DOHH2 (cell line): ENCODE results near the gene TADA1.

ENCODE experiments used
- H3F3A ChIP-seq: fragments of 200-600 bp; sonication (generic), shearing (Covaris generic); 2 replicates; pipeline ENCODE4 v1.6.0; 2016; ENCODE audit warnings: antibody characterized with exemption, mild to moderate bottlenecking; ENCODE audit not compliant: control insufficient read depth, insufficient read depth
- H3K27ac ChIP-seq: fragments of 200-600 bp; sonication (generic); 2 replicates; pipeline ENCODE4 v1.5.1; 2014; ENCODE audit warnings: low read depth, mild to moderate bottlenecking, low read length, moderate library complexity
- H3K27me3 ChIP-seq: fragments of 200-600 bp; sonication (generic); 2 replicates; pipeline ENCODE4 v1.6.1; 2014; ENCODE audit warnings: mild to moderate bottlenecking, low read length, mixed read lengths; ENCODE audit not compliant: control insufficient read depth
- H3K36me3 ChIP-seq: fragments of 200-600 bp; sonication (generic); 2 replicates; pipeline ENCODE4 v1.6.1; 2014; ENCODE audit warnings: mild to moderate bottlenecking, low read length, moderate library complexity, mixed read lengths; ENCODE audit not compliant: control insufficient read depth
- H3K4me1 ChIP-seq: fragments of 200-600 bp; sonication (generic); 2 replicates; pipeline ENCODE4 v1.6.1; 2014; ENCODE audit warnings: mild to moderate bottlenecking, low read length, mixed read lengths; ENCODE audit not compliant: control insufficient read depth
- H3K4me2 ChIP-seq: fragments of 200-600 bp; sonication (generic); 2 replicates; pipeline ENCODE4 v1.6.0; 2014; ENCODE audit warnings: mild to moderate bottlenecking, low read length, moderate library complexity
- H3K4me3 ChIP-seq: fragments of 200-600 bp; sonication (generic); 2 replicates; pipeline ENCODE4 v1.5.1; 2014; ENCODE audit warnings: mild to moderate bottlenecking, low read length, mixed read lengths
- H3K79me2 ChIP-seq: fragments of 200-600 bp; sonication (generic); 2 replicates; pipeline ENCODE4 v1.6.1; 2014; ENCODE audit warnings: mild to moderate bottlenecking, low read length, mixed read lengths; ENCODE audit not compliant: control insufficient read depth
- H3K9me2 ChIP-seq: fragments of 200-600 bp; sonication (generic); replicated peaks from 2 replicates; pipeline ENCODE4 v1.6.1; 2014; ENCODE audit warnings: mild to moderate bottlenecking, low read length, mixed read lengths; ENCODE audit not compliant: control insufficient read depth
- H3K9me3 ChIP-seq: fragments of 200-600 bp; sonication (generic); 2 replicates; pipeline ENCODE4 v1.6.1; 2014; ENCODE audit warnings: antibody characterized with exemption, low read length, mixed read lengths; ENCODE audit not compliant: control insufficient read depth, insufficient read depth
- H4K20me1 ChIP-seq: fragments of 200-600 bp; sonication (generic); 2 replicates; pipeline ENCODE4 v1.6.0; 2014; ENCODE audit warnings: low read depth, mild to moderate bottlenecking, antibody characterized with exemption, low read length, moderate library complexity; ENCODE audit not compliant: control insufficient read depth, insufficient read depth
- EZH2phosphoT487 ChIP-seq: fragments of 200-600 bp; sonication (generic); IDR thresholded peaks from 2 replicates; pipeline ENCODE4 v1.6.1; 2017; ENCODE audit warnings: borderline replicate concordance, mild to moderate bottlenecking, antibody characterized with exemption, low read length, moderate library complexity, mixed read lengths
- TF ChIP-seq, protein P1 (sequence below): fragments of 200-600 bp; sonication (generic); IDR thresholded peaks from one replicate; pipeline ENCODE4 v1.5.1; 2014; ENCODE audit warnings: antibody characterized with exemption, mild to moderate bottlenecking, low read depth, low read length; ENCODE audit not compliant: poor library complexity, severe bottlenecking

The TADA1 gene

DNA sequence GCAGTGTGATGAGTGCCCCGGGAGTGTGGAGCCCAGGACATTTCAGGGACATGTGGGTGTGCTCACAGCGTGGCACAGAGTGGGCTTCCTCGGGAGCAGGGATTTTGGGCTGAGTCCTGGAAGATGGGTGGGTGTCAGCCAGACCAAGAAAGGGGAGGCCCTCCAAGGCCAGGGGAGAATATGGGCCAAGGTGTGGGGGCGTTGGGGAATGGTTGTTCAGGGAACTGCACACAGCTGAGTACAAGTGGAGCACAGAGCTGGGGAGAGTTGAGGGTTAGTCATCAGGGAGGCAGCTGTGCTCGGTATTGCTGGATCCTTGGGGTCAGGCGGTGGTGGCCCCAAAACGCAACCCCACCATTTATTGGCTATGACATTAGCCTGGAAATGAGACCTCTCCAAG lies 31.3 kb downstream of the TADA1 start:
- H3K4me2 ChIP-seq, result no peak overlapping the region
- peaks cover 84% of the 10 kb centered on the region for H3K79me2 ChIP-seq
- TF ChIP-seq EZH2phosphoT487, result no peak
- TF ChIP-seq, protein P1, sequence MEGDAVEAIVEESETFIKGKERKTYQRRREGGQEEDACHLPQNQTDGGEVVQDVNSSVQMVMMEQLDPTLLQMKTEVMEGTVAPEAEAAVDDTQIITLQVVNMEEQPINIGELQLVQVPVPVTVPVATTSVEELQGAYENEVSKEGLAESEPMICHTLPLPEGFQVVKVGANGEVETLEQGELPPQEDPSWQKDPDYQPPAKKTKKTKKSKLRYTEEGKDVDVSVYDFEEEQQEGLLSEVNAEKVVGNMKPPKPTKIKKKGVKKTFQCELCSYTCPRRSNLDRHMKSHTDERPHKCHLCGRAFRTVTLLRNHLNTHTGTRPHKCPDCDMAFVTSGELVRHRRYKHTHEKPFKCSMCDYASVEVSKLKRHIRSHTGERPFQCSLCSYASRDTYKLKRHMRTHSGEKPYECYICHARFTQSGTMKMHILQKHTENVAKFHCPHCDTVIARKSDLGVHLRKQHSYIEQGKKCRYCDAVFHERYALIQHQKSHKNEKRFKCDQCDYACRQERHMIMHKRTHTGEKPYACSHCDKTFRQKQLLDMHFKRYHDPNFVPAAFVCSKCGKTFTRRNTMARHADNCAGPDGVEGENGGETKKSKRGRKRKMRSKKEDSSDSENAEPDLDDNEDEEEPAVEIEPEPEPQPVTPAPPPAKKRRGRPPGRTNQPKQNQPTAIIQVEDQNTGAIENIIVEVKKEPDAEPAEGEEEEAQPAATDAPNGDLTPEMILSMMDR, result no peak
- no peaks in the 10 kb centered on the region for H3K9me3 ChIP-seq
- 0 out of 2 replicates have a peak, but pooled peaks cover 3% of the 10 kb centered on the region for H3F3A ChIP-seq
- H3K27me3 ChIP-seq, result no peaks in the 10 kb centered on the region
- peaks cover 99% of the 10 kb centered on the region for H3K36me3 ChIP-seq
- H3K4me1 ChIP-seq, result peaks cover 14% of the 10 kb centered on the region
- no peak overlapping the region for H3K4me3 ChIP-seq
- no peaks in the 10 kb centered on the region for H3K9me2 ChIP-seq
- no peak overlapping the region for H3K27ac ChIP-seq
- H4K20me1 ChIP-seq, result 0 out of 2 replicates have a peak, but pooled peaks cover 7% of the 10 kb centered on the region

DNA sequence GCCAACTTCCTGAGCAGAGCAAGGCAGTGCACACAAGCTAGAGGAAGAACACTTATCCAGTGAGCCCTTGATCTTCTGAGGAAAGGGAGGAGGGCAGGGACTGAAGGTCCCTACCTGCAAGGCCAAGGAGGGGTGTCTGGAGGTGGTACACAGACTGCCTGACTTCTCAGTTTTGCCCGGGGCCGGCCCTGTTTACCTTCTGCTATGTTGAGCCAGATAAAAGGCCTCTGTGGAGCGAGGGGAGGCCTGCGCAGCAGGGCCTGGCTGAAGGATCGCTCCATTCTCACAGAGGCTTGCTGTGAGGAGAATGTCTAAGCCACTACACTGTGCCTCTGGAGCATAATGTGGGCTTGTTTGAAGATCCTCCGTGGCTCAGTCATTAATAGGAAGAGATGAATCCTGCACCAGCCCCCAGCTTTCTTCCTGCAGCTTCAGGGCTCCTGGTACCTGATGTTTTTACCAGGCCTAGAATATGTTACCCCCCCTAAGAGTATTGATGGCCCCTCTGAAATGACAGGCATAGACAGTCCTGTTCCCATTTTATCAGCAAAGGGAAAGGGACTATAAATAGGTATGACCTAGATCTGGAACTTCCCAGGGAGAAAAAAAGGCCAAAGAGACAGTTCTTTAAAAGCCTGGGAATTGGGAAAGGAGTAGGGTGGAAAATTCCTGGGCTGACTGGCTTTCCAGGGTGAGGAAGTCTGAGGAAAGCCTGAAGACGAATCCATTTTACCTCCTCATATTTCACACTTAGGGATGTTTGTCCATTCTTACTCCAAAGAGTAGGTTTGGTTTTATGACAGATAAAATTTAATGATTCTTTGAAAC lies 32.1 kb downstream of the TADA1 start:
- peaks cover 78% of the 10 kb centered on the region for H3K79me2 ChIP-seq
- peaks cover 91% of the 10 kb centered on the region for H3K36me3 ChIP-seq
- peaks cover 16% of the 10 kb centered on the region for H3K4me1 ChIP-seq
- H3K9me2 ChIP-seq, result no peaks in the 10 kb centered on the region
- H3K9me3 ChIP-seq, result no peaks in the 10 kb centered on the region
- H3K27ac ChIP-seq, result no peak overlapping the region
- TF ChIP-seq EZH2phosphoT487, result no peak
- TF ChIP-seq, protein P1, result no peak
- 0 out of 2 replicates have a peak, but pooled peaks cover 4% of the 10 kb centered on the region for H4K20me1 ChIP-seq
- no peak overlapping the region for H3K4me3 ChIP-seq
- H3K27me3 ChIP-seq, result no peaks in the 10 kb centered on the region
- no peak overlapping the region for H3K4me2 ChIP-seq
- 0 out of 2 replicates have a peak, but pooled peaks cover 3% of the 10 kb centered on the region for H3F3A ChIP-seq

DNA sequence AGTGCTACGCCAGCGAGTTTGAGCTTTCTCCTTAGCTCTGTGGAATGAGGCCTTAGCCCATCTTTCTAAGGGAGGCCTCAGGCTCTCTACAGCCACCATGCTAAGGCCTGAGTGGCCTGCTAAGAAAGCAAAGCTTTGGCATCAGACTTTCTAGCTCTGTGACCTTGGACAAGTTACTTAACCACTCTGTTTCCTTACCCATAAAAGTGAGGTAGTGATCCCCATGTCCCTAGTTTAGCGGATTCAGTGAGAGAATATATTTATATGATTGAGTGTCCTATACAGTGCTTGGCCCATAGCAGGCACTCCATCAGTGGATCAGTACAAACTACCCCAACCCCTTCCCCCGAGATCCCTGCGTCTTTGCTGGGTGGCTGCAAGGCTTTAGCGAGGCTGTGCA lies 32.7 kb downstream of the TADA1 start:
- peaks cover 75% of the 10 kb centered on the region for H3K79me2 ChIP-seq
- 0 out of 2 replicates have a peak, but pooled peaks cover 3% of the 10 kb centered on the region for H3F3A ChIP-seq
- H3K27me3 ChIP-seq, result no peaks in the 10 kb centered on the region
- H4K20me1 ChIP-seq, result 0 out of 2 replicates have a peak, but pooled peaks cover 4% of the 10 kb centered on the region
- H3K9me2 ChIP-seq, result no peaks in the 10 kb centered on the region
- TF ChIP-seq, protein P1, result no peak
- TF ChIP-seq EZH2phosphoT487, result no peak
- no peak overlapping the region for H3K4me2 ChIP-seq
- peaks cover 22% of the 10 kb centered on the region for H3K4me1 ChIP-seq
- H3K9me3 ChIP-seq, result no peaks in the 10 kb centered on the region
- H3K36me3 ChIP-seq, result peaks cover 85% of the 10 kb centered on the region
- no peak overlapping the region for H3K27ac ChIP-seq
- H3K4me3 ChIP-seq, result no peak overlapping the region
